GM08714 (cell line): ENCODE data around the gene NGEF.
"Not testable (repeated sequence)": the region's sequence is repeated elsewhere in the genome, so short reads cannot be mapped to it uniquely, and the experiment has no call there.

Experiments used
- H3K4me3 ChIP-seq: fragments of 200-500 bp; sonication (Bioruptor generic); 2 replicates; pipeline ENCODE4 v1.5.1; 2014; ENCODE audit warnings: mild to moderate bottlenecking, low read length, inconsistent platforms
- ZNF274 ChIP-seq: IDR thresholded peaks from 2 replicates; pipeline ENCODE4 v1.6.1; 2012; ENCODE audit warnings: mild to moderate bottlenecking, low read depth, low read length

The NGEF gene

GRCh38 chr2:233022561-233022960, 9.5 kb upstream of the NGEF start:
- no peak overlapping the region for H3K4me3 ChIP-seq
- no peak for TF ChIP-seq ZNF274

GRCh38 chr2:233021771-233022170, 8.7 kb upstream of the NGEF start:
- H3K4me3 ChIP-seq: no peak overlapping the region
- TF ChIP-seq ZNF274: no peak

DNA sequence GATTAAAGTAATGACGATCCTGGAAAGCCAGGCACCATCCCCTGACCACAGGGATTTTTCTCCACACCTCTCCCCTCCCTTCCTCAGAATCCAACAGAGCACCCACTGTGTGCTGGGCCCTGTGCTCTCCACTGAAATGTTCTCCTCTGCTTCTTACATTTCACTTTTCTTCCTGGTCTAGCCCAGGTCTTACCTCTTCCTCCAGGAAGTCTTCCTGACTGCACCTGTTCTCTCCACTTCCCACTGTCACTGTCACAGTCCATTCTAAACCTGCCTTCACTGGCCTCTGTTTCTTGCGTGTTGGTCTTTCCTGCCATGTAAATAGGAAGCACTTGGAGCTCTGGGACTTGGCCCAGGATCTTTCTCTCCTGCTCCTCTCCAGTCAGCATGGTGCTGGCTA, 7.4 kb upstream of the NGEF start:
- no peak for TF ChIP-seq ZNF274
- no peak overlapping the region for H3K4me3 ChIP-seq

- not testable (repeated sequence) for H3K4me3 ChIP-seq
Measured at GRCh38 chr2:233019610-233020009, 6.6 kb upstream of the NGEF start.

GRCh38 chr2:233017947-233018346, 4.9 kb upstream of the NGEF start:
- no peak for TF ChIP-seq ZNF274

GRCh38 chr2:233015019-233015645, 2.1 kb upstream of the NGEF start:
- no peak for TF ChIP-seq ZNF274
- no peak overlapping the region for H3K4me3 ChIP-seq

More at GRCh38 chr2:233017947-233018346, 4.9 kb upstream of the NGEF start:
- H3K4me3 ChIP-seq: no peak overlapping the region

- TF ChIP-seq ZNF274: no peak
- H3K4me3 ChIP-seq: no peak overlapping the region
Measured at GRCh38 chr2:233013650-233014049, 594 bp upstream of the NGEF start.

GRCh38 chr2:233012301-233012971, 620 bp downstream of the NGEF start:
- TF ChIP-seq ZNF274: no peak
- no peak overlapping the region for H3K4me3 ChIP-seq

GRCh38 chr2:233011702-233012131, 1.3 kb downstream of the NGEF start:
- no peak overlapping the region for H3K4me3 ChIP-seq
- TF ChIP-seq ZNF274: no peak

GRCh38 chr2:233011268-233011650, 1.8 kb downstream of the NGEF start:
- TF ChIP-seq ZNF274: no peak
- no peak overlapping the region for H3K4me3 ChIP-seq

DNA sequence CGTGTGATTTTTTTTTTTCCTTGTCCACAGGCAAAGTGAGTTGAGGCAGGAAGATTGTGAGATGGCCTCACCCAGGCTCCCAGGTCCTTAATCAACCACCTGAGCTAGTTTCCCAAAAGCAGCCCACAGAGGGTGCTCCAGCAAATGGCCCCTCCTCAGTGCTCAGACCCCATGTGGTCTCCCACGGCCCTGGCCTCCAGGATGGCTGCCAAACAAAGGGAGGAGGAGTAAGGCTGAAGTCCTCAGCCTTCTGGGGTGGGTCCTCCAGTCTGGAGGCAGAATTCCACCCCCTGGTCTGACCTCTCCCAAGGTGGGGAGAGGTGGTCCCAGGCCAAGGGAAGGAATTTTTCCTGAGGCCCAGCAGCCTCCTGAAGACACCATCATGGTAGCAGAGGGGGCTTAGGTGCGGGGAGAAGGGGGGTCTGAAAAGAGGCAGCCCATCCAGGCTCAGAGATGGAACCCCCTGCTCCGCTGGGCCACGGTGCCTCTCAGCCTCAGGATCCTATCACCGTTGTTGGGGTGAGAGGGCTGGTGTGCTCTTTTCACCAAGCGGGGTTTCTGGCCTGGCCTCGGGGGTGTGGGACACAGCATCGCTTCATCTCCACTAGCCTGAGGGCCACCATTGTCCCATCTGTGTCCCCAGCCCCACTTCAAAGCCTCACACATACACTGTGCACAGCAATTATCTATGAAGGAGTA, 2.3 kb downstream of the NGEF start:
- TF ChIP-seq ZNF274: no peak
- no peak overlapping the region for H3K4me3 ChIP-seq

DNA sequence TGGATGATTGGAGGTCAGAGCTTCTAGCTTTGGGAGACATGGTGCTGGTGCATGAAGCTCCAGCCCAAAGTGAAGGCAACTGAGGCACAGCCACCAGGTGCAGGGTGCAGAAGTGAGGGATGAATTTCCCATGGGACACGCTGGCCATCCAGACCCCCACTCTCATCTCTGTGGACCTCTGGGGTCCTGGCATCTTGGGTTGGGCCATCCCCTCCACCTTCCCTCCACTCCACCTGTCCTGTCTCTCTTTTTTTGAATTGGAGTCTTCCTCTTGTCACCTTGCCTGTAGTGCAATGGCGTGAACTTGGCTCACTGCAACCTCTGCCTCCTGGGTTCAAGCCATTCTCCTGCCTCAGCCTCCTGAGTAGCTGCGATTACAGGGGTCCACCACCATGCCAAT, 3.4 kb downstream of the NGEF start:
- TF ChIP-seq ZNF274: no peak
- H3K4me3 ChIP-seq: no peak overlapping the region

DNA sequence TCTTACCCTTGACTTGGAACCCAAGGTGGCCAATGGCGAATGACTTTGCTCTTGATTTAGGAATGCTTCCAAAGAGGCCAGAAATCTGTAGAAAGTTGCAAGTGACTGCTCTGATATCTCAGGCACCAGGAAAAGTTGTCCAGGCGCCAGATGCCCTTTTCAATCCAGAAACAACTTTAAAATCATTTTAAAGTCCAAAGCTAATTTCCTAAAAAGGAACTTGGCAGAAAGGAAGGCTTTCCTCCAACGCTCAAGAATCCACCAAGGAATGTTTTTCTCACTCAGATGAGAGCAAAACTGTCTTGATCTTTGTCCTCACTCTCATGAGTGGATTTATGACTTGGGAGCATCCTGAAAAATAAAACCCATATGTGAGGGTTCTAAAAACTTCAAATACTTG, 5.3 kb downstream of the NGEF start:
- H3K4me3 ChIP-seq: no peak overlapping the region
- TF ChIP-seq ZNF274: no peak

DNA sequence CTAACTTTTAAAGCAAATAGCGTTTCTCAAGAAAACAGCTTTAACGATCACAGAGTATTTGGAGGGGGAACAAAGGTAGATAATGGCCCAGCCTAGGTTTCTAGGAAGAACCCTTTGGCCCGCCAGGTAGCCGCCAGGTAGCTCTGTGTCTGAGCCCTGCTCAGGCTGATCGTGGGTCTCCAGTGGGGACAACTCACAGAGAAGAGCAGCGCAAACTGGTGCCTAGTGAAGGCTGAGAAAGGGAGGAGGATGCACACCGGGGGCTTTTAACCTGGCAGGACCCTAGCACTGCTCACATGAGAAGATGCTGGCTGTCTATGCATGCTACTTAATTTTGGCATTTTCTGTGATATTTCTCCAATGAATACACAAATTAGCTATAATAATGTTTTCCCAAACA, 5.8 kb downstream of the NGEF start:
- no peak for TF ChIP-seq ZNF274
- no peak overlapping the region for H3K4me3 ChIP-seq

GRCh38 chr2:233006648-233007047, 6.4 kb downstream of the NGEF start:
- no peak for TF ChIP-seq ZNF274
- no peak overlapping the region for H3K4me3 ChIP-seq

DNA sequence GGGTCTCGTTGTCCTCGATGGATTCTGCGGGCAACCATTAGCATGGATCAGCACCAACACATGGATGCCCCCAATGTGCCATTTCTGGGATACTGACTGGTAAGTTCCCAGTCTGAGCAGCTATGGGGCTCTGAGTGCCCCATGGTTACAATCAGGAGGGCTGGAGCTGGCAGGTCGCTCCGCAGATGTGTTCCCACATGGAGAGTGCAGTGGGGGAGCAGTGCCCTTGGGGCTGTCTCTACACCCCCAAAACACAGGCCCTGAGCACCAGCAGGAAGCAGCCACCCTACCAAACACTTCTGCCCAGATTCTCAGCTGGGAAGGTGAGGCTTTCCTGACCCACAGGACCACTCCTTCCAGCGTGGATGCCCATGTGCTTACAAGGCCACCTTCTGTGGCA, 8.0 kb downstream of the NGEF start:
- H3K4me3 ChIP-seq: no peak overlapping the region
- TF ChIP-seq ZNF274: no peak
